T follicular helper cell (primary cell): ENCODE data around the gene PABPC5.

Experiments
- DNase-seq: peaks from one replicate; pipeline ENCODE4 v3.0.0-alpha.2; 2020; ENCODE audit warnings: low read depth
- total RNA-seq, 2 experiments: gene quantifications; one replicate each; lab custom pipeline; 2026; lab: John Stamatoyannopoulos, UW

PABPC5 gene
- total RNA-seq, result 0 to 0.12 reads per million in 2 experiments

DNA sequence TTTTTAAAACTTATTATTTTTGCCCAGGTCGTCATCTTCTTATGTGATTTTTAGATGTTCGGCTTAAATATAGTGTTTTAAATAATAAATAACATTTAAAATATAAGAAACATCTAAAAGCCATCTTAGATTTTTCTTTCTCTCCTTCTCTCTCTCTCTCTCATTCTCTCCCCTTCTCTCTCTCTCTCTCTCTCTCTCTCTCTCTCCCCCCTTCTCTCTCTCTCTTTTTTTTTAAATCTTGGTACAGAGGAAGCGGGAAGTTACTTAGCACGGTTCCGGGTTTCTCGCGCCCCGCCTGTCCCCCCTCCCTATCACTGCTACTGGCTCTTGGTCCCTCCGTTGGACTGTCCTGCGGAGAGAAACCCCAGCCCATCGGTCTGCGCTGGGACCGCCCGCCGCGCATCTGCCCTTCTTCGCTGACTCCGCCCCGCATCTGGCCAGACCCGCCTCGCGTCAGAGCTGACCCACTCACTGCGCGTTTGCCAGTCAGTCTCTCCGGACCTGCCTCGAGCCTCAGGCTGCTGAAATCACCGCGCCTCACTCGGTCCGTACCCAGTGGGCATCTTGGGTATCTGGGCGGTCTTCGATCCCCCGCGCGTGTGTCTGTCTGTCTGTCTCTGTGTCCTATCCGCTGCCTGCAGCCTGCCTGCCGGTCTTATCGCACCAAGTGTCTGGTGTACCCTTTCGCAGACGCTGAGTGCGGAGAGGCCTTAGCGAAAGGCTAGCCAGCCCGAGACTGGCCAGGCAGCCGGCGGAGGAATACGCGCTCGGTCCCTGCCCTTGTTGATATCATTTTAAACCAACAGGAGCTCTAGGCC is at the start of gene PABPC5:
Gene PABPC5, plus strand, starts transcription at position 489 of the 818 bp plus-strand sequence. CDS start 739 bp downstream, outside the sequence.
- no peak for DNase-seq

DNA sequence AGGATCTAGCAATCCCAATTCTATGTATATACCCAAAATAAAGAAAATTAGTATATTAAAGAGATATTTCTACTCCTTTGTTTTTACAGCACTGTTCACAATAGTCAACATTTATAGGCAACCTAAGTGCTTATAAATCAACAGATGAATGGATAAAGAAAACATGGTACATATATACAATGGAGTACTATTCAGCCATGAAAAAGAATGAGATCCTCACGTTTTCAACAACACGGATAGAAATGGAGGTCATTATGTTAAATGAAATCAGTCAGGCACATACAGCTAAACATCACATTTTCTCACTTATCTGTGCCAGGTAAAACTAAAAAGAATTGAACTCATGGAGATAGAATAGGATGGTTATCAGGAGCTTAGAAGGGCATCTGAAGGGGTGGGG is 45.6 kb upstream of the PABPC5 start:
- DNase-seq, result no peak

DNA sequence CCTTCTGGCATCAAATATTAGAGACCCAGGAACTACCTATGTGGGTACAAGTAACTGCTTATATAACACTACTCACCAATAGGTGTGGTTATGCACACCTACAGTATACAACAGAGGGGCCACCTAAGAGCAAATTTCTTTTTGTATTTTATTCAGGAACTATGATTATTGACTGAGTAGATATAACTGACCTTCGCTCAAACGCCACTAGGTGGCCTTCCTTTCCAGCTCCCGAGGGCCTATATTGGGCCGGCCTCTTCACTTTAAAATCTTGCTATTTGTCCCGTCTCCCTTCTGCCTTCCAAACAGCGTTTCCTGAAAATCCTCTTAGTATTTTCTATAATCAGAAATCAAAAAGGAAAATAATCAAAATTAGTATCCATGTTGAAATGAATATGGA is 19.9 kb upstream of the PABPC5 start:
- DNase-seq, result no peak

DNA sequence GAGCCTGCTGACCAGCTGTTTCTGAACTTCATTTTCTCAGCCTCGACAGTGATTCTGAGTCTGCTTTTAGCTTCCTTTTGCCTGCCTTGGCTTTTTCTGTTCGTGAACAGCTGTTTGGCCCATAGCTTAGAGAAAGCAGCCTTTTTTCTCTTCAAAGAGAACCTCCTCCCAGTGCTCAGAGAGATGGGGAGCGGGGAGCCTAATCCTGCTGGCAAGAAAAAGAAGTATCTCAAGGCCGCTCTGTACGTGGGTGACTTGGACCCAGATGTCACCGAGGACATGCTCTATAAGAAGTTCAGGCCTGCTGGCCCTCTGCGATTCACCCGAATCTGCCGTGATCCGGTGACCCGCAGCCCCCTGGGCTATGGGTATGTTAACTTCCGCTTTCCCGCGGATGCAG is 756 bp downstream of the PABPC5 start:
- no peak for DNase-seq
